Inflammatory macrophage (primary cell): Measurements from ENCODE around the gene EIF3I.
A peak's percentile ranks its signal among the peaks of the same experiment; 100 is the strongest.

Experiments used
- DNase-seq, 2 donors: peaks; one replicate each; pipeline ENCODE4 v3.0.0-alpha.2; 2020 to 2022
- total RNA-seq, 18 experiments: gene quantifications; one replicate each; lab custom pipeline; 2026; ENCODE audit warnings: mixed read lengths in 6 of 18, inconsistent platforms in 2 of 18; lab: John Stamatoyannopoulos, UW

The EIF3I gene
- 80.9 to 174 (median 130) reads per million in 18 experiments for total RNA-seq

DNA sequence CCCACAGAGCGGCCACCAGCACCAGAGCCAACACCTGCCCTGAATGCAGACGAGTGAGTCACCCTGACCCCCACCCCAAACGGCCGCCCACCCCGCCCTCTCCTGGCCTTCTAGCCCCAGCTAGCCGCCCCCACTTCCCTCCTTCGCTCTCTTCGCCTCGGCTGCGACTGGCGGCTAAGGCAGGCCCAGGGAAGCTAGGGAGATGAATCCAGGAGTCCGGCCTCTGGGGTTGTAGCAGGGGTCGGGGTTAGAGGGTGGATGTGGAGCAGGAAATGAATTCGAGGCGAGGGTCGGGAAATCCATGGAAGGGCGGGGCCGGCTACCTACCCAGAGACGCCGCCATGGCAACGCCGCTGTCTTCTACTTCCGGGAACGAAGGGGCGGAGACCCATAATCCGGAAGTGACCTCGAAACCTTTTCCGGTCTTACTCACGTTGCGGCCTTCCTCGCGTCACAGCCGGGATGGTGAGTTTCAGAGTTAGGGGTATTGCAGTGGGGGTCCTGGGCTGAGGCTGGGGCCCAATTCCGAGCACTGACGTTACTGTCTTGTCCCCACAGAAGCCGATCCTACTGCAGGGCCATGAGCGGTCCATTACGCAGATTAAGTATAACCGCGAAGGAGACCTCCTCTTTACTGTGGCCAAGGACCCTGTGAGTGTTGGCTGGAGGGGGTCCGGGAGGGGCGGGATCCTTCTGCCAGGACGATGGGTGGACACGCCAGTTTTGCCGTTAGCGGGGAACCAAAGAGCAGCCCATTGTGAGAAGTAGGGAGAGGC, at the start of gene EIF3I, which contains the start of gene TMEM234:
EIF3I (plus strand) TSS at position 428 of the 776 bp plus-strand sequence; CDS start at position 463, 35 bp downstream.
TMEM234 (minus strand) TSS at position 374 of the 776 bp plus-strand sequence; CDS start at position 343, 31 bp downstream.
- DNase-seq = peak; percentile 92 to 93

DNA sequence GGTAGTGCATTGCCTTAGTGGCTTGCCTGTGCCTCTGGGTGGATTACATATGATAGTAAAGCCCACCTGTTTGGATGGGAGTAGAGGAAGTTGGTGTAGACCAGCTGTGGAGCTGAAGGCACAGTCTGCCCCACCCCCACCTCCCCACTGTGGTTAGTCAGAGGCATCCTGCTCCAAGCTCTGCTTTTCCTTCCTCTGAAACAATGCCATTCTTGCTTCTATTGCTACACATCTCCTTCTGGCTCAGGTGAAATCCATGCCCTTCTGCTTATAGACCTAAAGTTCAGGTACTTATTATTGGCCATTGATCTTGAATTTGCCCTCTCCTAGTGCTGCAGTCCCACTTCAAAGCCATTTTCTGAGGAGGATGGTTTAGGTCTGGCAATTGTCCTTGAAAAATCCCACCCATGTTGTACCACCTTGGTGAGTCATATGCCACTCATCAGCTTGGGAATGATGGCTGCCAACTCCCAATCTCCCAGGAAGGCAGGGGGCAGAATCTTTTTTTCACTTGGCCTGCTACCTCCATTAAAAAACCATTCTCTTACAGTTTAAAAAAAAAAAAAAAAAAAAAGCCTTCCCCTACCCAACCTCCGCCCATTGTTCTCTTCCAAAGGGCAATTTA, 49.5 kb upstream of the EIF3I start:
- DNase-seq = no peak

DNA sequence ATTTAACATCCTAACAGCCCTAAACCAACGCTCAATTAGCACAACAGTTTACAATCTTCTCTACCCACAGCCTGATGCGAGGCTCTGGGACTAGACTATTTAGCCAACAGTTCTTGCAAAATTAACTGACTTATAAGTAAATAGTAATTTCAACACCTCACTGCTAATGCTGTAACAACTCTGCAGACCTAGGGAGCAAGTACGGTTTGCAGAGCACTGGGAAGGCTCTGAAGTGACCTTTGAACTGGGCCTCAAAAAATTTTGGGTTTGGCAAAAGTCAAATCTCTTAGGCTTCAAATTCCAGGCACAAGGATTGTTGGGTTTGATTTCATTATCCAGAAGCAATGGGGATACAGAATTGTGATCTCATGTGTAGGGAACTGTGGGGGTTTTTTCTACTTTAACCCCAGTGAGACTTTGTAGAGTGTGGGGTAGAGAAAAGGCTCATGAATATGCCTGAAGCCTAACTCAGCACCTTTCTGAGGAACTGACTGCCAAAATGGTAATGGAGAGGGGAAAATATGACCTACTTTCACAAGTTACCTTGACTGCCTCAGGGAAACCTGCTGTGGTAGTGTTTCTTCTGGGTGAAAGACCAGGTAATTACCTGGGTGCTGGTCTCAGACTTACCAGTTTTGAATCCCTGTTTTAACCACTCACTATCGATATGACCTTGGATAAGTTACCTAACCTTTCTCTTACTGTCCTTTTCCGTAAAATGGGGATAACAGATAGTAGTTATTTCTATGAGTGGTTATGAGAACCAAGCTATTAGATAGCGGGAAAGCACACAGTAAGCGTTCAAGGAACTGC, 43.6 kb upstream of the EIF3I start:
- DNase-seq = peak; percentile 76 to 79

DNA sequence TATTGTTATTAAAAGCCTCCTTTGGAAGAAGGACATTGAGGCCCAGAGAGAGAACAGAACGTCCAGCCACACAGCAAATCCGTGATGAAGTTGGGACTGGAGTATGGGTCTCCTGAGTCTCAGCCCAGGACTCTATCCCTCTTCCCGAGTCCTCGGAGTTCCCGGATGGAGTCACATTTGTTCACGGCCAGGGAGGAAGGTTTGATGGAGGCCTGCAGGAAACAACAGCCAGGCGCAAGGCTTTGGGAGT, 43.1 kb upstream of the EIF3I start:
- no peak for DNase-seq

DNA sequence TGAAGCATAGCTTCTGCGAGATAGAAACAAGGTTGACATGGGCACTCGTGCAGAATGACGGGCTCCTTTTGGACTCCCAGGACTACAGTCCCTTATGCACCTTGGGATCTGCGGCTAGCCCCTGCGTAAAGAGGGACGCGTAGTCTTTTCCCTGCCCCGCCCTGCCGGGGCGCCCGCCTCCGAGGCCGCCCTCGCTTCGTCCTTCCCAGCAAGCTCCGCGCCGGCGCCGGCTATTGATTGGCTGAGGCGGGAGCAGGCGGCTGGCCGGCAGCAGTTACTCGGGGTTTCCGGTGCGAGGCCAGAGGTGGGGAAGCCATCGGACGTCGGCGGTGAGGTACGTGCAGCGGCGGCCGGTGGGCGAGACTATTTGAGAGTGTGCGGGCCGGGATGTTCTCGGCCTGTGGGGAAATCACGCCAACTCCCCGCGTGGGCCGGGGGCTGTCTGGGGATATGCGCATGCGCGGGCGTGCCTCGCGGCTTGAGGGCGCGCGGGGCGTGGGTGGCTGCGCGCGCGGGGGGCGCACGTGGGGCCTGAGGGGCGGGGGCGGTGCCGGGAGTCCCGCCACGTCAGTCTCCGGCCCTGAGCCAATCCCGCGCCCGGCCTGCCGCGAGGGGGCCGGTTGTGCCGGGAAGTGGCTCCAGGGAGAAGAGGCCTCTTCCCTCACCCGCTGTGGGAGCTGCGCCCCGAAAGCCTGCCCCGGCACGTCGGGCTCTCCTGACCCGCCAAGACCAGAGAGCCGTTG, 42.6 kb upstream of the EIF3I start, which contains the start of gene TXLNA:
TXLNA (plus strand) TSS at position 233 of the 743 bp plus-strand sequence. CDS start 671 bp downstream, outside the sequence.
- peak; percentile 90 to 95 for DNase-seq

DNA sequence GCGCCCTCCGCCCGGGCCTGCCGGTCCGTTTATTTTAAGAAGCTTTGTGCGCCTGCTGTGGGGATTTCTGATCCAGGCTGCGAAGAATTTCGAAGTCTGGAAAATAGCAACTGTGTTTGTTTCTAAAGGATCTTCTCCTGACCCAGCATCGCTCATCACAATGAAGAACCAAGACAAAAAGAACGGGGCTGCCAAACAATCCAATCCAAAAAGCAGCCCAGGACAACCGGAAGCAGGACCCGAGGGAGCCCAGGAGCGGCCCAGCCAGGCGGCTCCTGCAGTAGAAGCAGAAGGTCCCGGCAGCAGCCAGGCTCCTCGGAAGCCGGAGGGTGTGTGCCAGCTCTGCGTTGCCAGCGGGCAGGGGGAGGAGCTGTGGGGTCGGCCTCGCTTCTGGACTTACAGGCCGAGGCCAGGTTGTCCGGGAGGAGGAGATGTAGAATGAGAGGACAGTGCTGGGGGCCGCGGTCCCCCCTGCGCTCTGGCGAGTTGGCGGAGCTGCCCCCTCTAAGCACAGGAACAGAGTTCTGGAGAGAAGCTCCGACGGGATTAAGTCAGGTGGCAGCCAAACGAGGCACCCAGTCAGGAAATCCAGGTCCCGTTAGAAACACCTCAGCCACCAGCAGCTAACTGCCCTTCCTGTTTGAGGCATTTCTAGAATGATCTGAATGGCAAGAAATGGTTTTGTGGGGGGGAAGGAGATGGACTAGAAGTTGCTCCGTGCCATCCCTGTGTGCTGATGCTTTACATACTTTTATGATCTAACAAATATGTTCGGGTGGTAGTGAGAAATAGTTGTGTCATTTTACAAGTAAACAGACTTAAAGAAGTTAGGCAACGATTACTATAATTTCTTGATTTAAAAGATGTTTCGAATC, 41.8 kb upstream of the EIF3I start:
- DNase-seq = peak; percentile 17 to 51

DNA sequence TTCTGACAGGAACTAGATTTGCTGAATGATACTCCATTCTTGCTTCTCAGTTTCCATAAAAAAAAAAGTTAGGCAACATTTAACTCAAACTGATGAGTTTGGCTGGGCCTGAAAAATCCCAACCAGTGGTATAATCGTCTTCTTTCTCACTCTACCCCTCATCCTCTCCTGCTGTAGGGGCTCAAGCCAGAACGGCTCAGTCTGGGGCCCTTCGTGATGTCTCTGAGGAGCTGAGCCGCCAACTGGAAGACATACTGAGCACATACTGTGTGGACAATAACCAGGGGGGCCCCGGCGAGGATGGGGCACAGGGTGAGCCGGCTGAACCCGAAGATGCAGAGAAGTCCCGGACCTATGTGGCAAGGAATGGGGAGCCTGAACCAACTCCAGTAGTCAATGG, 41.1 kb upstream of the EIF3I start:
- no peak for DNase-seq

DNA sequence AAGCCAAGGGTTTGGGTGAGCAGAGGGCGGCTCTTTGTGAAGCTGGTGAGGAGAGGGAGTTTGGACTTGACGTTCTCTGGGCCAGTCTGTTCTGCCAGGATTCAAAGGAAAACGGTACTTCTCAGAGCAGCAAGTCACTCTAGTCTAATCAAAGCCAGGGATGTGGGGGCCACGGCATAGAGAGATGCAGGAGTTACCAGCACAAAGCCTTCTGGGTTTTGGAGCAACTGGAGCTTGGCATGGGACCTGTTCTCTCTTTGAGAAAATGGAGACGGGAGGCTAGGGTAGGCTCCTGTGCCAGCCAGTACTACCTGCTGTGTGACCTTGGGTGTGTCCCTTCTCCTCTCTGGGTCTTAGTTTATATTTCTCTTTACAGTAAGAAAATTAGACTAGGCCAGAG, 40.6 kb upstream of the EIF3I start:
- no peak for DNase-seq

DNA sequence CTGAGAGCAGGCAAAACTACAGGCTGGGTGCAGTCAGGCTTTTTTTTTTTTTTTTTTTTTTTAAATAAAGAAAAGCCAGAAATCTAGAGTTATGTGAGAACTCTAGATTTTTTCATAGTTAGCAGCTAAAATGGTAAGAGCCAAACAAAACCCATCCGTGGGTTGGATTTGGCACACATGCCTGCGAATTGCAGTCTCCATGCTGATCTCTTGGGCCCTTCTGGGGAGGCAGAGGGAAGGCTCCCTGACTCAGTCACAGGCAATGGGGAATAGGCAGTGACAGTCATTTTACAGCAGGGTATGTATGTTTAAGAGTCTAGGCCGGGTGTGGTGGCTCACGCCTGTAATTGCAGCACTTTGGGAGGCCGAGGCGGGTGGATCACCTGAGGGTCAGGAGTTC, 40.1 kb upstream of the EIF3I start:
- no peak for DNase-seq

DNA sequence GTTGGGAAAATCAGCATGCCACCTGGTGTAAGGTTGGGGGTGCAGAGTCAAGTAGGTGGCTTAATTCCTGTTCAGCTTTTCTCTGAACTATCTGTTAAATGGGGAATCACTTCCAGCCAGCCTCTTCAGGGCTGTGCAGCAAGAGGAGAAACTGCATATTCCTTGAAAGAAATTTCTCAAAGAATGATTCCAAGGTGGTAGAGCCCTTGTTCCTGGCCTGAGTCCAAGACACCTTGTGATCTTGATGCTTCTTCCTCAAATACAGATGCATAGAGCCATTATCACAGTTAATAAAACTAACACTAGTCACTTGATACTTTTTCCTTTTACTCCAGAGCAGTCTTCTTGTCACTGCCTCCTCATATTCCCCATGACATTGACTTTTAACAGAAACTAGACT, 37.6 kb upstream of the EIF3I start:
- DNase-seq = peak; percentile 12 to 23

DNA sequence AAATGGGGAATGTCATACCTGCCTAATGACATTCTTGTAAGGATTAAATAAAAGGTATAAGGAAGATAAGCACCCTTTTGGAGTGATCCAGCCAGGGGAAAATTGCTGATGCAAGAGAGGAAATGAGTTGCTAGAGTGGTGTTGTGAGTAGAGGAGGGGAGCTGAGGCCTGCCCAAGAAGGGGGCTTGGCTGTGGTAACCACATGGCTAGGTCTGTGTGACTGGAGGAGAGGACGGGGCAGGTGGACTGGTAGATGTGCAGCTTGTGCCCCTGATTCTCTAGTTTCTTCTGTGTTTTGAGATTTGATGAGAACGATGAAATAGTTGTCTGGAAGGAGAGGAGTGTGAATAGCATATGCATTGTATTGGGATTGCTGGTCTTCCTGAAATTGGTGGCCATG, 36.1 kb upstream of the EIF3I start:
- no peak for DNase-seq

DNA sequence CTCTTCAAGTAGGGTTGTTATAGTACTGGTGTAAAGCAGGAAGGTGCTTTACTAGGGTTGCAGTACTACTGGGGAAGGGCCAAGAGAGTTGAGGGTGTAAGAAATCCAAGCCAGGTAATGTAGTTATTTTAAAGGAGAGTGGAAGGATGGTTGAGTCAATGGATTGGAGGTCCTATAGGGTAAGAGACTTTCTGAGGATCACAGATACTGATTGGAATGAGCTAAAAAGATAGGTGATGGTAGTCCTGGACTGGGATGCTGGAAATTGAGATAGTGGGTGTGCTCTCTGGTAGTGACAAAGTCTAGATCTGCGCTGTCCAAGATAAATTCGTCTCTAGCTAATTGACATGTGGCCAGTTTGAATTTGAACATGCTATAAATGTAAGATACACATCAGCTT, 35.7 kb upstream of the EIF3I start:
- DNase-seq = no peak

DNA sequence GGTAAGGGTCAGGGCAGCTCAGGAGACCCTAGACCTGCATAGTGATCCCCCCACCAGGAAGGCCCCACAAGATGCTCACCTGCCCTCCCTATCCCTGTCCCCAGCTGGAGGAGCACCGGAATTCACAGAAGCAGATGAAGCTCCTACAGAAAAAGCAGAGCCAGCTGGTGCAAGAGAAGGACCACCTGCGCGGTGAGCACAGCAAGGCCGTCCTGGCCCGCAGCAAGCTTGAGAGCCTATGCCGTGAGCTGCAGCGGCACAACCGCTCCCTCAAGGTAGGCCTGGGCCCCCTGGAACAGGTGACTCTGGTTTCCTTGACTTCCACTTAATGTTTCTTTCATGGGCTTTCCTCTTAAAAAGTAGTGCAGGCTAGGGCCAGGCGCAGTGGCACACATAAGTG, 34.4 kb upstream of the EIF3I start:
- DNase-seq = no peak

DNA sequence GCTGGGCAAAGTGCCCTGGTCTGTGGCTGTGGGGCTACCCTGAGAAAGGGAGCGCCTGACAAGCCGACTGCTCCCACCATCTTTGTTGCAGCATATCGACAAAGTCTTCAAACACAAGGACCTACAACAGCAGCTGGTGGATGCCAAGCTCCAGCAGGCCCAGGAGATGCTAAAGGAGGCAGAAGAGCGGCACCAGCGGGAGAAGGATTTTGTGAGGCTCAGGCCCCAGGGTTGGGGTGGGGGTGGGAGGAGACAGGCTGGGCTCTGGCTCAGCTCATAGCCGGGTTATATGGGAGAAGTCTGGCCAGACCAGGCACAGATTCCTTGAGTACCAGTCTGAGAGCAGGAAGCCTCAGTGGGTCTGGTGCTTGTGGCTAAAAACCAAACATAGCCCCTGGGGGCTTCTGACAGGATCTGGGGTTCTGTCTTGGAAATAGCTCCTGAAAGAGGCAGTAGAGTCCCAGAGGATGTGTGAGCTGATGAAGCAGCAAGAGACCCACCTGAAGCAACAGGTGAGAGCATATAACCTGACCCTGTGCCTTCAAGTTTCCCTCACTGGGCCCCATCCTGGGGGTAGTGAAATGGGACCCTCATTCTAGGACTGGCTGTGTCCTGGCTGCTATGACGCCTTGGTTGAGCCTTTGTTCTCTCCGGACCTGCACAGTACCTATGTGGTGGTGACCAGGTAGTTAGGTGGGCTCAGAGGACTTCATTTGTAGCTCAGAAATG, 29.8 kb upstream of the EIF3I start:
- DNase-seq = no peak

DNA sequence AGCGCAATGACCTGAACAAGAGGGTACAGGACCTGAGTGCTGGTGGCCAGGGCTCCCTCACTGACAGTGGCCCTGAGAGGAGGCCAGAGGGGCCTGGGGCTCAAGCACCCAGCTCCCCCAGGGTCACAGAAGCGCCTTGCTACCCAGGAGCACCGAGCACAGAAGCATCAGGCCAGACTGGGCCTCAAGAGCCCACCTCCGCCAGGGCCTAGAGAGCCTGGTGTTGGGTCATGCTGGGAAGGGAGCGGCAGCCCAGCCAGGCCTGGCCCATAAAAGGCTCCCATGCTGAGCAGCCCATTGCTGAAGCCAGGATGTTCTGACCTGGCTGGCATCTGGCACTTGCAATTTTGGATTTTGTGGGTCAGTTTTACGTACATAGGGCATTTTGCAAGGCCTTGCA, 27.2 kb upstream of the EIF3I start:
- DNase-seq = no peak

DNA sequence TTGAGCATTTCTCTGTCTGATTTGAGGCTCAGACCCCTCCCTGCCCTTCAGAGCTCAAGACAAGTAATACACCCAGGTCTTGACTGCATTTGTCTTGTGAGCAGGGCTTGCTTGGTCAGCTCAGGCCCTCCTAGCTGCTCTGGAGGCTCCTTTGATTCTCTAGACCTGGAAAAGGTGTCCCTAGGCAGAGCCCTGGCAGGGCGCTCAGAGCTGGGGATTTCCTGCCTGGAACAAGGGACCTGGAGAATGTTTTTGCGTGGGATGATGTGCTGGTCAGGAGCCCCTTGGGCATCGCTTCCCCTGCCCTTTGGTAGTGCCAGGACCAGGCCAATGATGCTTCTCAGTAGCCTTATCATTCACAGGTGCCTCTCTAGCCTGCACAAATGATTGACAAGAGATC, 26.7 kb upstream of the EIF3I start:
- no peak for DNase-seq

DNA sequence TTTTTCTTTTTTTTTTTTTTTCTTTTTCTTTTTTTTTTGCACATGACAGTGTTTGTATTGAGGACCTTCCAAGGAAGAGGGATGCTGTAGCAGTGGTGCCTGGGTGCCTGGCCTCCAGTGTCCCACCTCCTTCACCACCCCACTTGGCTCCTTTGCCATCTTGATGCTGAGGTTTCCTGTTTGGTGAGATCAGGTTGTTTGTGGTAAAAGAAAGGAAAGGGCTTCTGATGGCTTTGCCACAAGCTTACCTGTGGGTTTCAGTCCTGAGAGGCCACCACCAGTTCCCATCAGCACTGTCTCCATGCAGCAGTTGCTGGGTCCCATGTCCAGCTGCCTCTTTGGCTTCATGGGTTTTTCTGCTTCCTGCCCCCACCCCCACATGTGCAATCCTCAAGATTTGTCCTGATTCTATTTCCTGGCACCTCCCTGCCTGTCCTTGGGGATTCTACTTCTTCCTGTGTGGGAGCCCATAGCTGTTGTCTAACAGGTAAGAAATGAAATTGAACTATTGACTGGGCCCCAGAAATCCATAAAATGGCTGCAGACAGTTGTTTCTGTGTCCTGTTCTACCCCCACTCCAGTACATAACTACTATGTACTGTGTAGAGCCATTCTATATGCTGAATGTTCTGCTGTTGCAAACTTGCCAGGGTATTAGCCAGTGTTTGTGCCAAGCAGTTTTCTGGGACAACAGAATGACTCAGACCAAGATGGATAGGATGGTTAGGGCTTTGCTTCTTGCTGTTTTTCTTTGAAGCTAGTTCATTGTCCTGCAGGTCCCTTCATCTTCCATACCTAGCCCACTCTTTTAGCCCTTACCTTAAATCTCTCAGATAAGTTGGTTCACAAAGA, 26.0 kb upstream of the EIF3I start:
- no peak for DNase-seq

DNA sequence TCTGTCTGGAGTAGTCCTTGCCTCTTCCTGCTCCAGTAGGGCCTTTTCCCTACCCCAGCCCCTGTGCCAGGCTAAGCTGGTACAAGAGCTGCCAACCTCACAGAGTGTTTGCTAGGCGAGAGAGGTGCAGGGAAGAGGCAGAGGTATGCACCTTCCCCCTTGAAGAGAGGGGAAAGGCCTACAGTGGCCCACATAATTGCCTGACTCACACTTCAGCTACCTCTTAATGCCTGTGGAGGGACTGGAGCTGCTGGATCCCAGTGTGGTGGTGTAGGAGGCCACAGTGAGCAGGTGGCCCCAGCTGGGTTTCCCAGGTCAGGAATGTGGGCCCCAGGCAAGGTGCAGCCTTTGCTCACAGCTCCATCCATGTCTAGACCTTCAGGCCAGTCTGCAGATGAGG, 25.1 kb upstream of the EIF3I start:
- no peak for DNase-seq

DNA sequence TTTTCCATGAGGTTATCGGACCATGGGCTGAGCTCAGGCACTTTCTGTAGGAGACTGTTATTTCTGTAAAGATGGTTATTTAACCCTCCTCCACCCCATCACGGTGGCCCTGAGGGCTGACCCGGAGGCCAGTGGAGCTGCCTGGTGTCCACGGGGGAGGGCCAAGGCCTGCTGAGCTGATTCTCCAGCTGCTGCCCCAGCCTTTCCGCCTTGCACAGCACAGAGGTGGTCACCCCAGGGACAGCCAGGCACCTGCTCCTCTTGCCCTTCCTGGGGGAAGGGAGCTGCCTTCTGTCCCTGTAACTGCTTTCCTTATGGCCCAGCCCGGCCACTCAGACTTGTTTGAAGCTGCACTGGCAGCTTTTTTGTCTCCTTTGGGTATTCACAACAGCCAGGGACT, 24.4 kb upstream of the EIF3I start:
- no peak for DNase-seq
